NK-92 treated with Interleukin-12 subunit alpha and Interleukin-12 subunit beta, amount 100 ng/mL, for 24 hours (cell line): ENCODE results near the gene NOL9.
"Not testable (repeated sequence)": the region's sequence is repeated elsewhere in the genome, so short reads cannot be mapped to it uniquely, and the experiment has no call there.

Experiments used
- DNase-seq: peaks from one replicate; lab custom pipeline; 2025; lab: John Stamatoyannopoulos, UW

NOL9 gene

GRCh38 chr1:6503884-6504602 is 50.3 kb downstream of the NOL9 start:
- DNase-seq: no peak

- no peak for DNase-seq
These were observed 52.1 kb downstream of the NOL9 start for GRCh38 chr1:6502000-6502891.

- no peak for DNase-seq
These were observed 53.0 kb downstream of the NOL9 start for GRCh38 chr1:6501279-6501813.

GRCh38 chr1:6500544-6501278 is 53.6 kb downstream of the NOL9 start:
- DNase-seq: no peak

GRCh38 chr1:6499296-6499695 is 55.0 kb downstream of the NOL9 start:
- DNase-seq: no peak

GRCh38 chr1:6498576-6499111 is 55.7 kb downstream of the NOL9 start:
- DNase-seq: no peak

GRCh38 chr1:6497867-6498575 is 56.3 kb downstream of the NOL9 start:
- no peak for DNase-seq

GRCh38 chr1:6497215-6497866 is 57.0 kb downstream of the NOL9 start:
- DNase-seq: no peak

- no peak for DNase-seq
These were observed 57.5 kb downstream of the NOL9 start for GRCh38 chr1:6496890-6497214.

GRCh38 chr1:6496365-6496721 is 58.0 kb downstream of the NOL9 start:
- DNase-seq: no peak

- DNase-seq: no peak
These were observed 58.6 kb downstream of the NOL9 start for GRCh38 chr1:6495540-6496364.

GRCh38 chr1:6495041-6495441 is 59.3 kb downstream of the NOL9 start:
- DNase-seq: no peak

GRCh38 chr1:6494627-6495026 is 59.7 kb downstream of the NOL9 start:
- no peak for DNase-seq

- not testable (repeated sequence) for DNase-seq
These were observed 60.5 kb downstream of the NOL9 start for GRCh38 chr1:6493834-6494223.

GRCh38 chr1:6491966-6492365 is 62.3 kb downstream of the NOL9 start:
- DNase-seq: no peak

- DNase-seq: no peak
These were observed 62.8 kb downstream of the NOL9 start, which contains the start of gene PLEKHG5 for GRCh38 chr1:6491480-6491962. Gene PLEKHG5, minus strand, starts transcription at chr1:6491667. Its CDS starts 14,096 bp downstream, at chr1:6477571.

GRCh38 chr1:6491081-6491449 is 63.2 kb downstream of the NOL9 start:
- DNase-seq: no peak

- DNase-seq: peak; percentile 9
These were observed 63.9 kb downstream of the NOL9 start for GRCh38 chr1:6490181-6491080.

- peak; percentile 31 for DNase-seq
These were observed 64.5 kb downstream of the NOL9 start for GRCh38 chr1:6489799-6490180.
